Measurements from ENCODE around the gene NR1I3. TPM values are rescaled to one million over a fixed set of nuclear protein-coding genes. Genes with fewer than 3 reads are reported as not detected.

The NR1I3 gene
- total and polyA plus RNA-seq, 2 of the 13 experiments (the other 11 are each of a cell fraction or from before 2014, with no cell fraction given) = 0.62 to 0.95 TPM

- TF ChIP-seq, protein P1, sequence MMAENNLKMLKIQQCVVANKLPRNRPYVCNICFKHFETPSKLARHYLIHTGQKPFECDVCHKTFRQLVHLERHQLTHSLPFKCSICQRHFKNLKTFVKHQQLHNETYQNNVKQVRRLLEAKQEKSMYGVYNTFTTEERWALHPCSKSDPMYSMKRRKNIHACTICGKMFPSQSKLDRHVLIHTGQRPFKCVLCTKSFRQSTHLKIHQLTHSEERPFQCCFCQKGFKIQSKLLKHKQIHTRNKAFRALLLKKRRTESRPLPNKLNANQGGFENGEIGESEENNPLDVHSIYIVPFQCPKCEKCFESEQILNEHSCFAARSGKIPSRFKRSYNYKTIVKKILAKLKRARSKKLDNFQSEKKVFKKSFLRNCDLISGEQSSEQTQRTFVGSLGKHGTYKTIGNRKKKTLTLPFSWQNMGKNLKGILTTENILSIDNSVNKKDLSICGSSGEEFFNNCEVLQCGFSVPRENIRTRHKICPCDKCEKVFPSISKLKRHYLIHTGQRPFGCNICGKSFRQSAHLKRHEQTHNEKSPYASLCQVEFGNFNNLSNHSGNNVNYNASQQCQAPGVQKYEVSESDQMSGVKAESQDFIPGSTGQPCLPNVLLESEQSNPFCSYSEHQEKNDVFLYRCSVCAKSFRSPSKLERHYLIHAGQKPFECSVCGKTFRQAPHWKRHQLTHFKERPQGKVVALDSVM (CRISPR knock-in tag; IDR thresholded peaks at IDR 0.05) = no peak; the same call in 1 of the 2 replicates
- TF ChIP-seq, protein P2, sequence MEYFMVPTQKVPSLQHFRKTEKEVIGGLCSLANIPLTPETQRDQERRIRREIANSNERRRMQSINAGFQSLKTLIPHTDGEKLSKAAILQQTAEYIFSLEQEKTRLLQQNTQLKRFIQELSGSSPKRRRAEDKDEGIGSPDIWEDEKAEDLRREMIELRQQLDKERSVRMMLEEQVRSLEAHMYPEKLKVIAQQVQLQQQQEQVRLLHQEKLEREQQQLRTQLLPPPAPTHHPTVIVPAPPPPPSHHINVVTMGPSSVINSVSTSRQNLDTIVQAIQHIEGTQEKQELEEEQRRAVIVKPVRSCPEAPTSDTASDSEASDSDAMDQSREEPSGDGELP (IDR thresholded peaks at IDR 0.05; ENCODE audit: borderline replicate concordance, low read depth) = peak; percentile 85
- TF ChIP-seq ZSCAN22 (CRISPR knock-in tag; IDR thresholded peaks at IDR 0.05) (no peak), ZGPAT (CRISPR knock-in tag; IDR thresholded peaks at IDR 0.05) (peak; percentile 73), FOXK2 (IDR thresholded peaks at IDR 0.05) (peak; percentile 18; the same call in 1 of the 2 replicates), SATB2 (CRISPR knock-in tag; IDR thresholded peaks at IDR 0.05) (no peak), NFYC (CRISPR knock-in tag; IDR thresholded peaks at IDR 0.05) (0 out of 2 replicates have a peak, but pooled peaks have one; percentile 27), ZNF264 (CRISPR knock-in tag; IDR thresholded peaks at IDR 0.05) (0 out of 2 replicates have a peak, but pooled peaks have one; percentile 33), ZNF724P (CRISPR knock-in tag; IDR thresholded peaks at IDR 0.05; ENCODE audit: borderline replicate concordance) (peak; percentile 68; the same call in 1 of the 2 replicates), SSRP1 (CRISPR knock-in tag; IDR thresholded peaks at IDR 0.05) (0 out of 2 replicates have a peak, but pooled peaks have one; percentile 37), GFI1 (CRISPR knock-in tag; IDR thresholded peaks at IDR 0.05; ENCODE audit: borderline replicate concordance) (peak; percentile 95), ZNF367 (CRISPR knock-in tag; IDR thresholded peaks at IDR 0.05; ENCODE audit: borderline replicate concordance) (no peak), SOX13 (IDR thresholded peaks at IDR 0.05) (peak; percentile 82; the same call in 1 of the 2 replicates), SOX13 (CRISPR knock-in tag; conservative IDR thresholded peaks at IDR 0.05 in 1 of 2, IDR thresholded peaks at IDR 0.05 in 1 of 2) (peak in 1 of 2 experiments; percentile 93; a peak in 2 of 4 replicates), ZNF382 (CRISPR knock-in tag; IDR thresholded peaks at IDR 0.05; ENCODE audit: borderline replicate concordance) (no peak), ZNF660 (CRISPR knock-in tag; IDR thresholded peaks at IDR 0.05; ENCODE audit: borderline replicate concordance, low read depth) (no peak), ZBTB42 (CRISPR knock-in tag; IDR thresholded peaks at IDR 0.05) (no peak), ZFP36L1 (CRISPR knock-in tag; IDR thresholded peaks at IDR 0.05) (no peak; the same call in 1 of the 2 replicates), HOMEZ (CRISPR knock-in tag; IDR thresholded peaks at IDR 0.05; ENCODE audit: low read depth) (no peak), CENPT (CRISPR knock-in tag; IDR thresholded peaks at IDR 0.05; ENCODE audit: low read depth) (no peak), TCF7 (IDR thresholded peaks at IDR 0.05; ENCODE audit: low read depth) (peak; percentile 78)
- TF ChIP-seq, protein P3, sequence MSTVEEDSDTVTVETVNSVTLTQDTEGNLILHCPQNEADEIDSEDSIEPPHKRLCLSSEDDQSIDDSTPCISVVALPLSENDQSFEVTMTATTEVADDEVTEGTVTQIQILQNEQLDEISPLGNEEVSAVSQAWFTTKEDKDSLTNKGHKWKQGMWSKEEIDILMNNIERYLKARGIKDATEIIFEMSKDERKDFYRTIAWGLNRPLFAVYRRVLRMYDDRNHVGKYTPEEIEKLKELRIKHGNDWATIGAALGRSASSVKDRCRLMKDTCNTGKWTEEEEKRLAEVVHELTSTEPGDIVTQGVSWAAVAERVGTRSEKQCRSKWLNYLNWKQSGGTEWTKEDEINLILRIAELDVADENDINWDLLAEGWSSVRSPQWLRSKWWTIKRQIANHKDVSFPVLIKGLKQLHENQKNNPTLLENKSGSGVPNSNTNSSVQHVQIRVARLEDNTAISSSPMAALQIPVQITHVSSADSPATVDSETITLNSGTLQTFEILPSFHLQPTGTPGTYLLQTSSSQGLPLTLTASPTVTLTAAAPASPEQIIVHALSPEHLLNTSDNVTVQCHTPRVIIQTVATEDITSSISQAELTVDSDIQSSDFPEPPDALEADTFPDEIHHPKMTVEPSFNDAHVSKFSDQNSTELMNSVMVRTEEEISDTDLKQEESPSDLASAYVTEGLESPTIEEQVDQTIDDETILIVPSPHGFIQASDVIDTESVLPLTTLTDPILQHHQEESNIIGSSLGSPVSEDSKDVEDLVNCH (CRISPR knock-in tag; IDR thresholded peaks at IDR 0.05) = no peak
Observed at GRCh38 chr1:161218301-161219077, 19.5 kb downstream of the NR1I3 start (continued).
